H9 (cell line): ENCODE data around the gene INSR. TPM values are rescaled to one million over a fixed set of nuclear protein-coding genes. Genes with fewer than 3 reads are reported as not detected.

Experiments used
- DNase-seq: peaks from one replicate; pipeline ENCODE4 v3.0.0-alpha.2; 2017
- H2AFZ ChIP-seq: one replicate; pipeline ENCODE4 v1.6.1; 2013; ENCODE audit warnings: mild to moderate bottlenecking, low read length, control low read depth, moderate library complexity
- H2AK5ac ChIP-seq: 2 replicates; pipeline ENCODE4 v1.6.1; 2013; ENCODE audit warnings: low read length, control low read depth, mixed read lengths; ENCODE audit not compliant: insufficient read length
- H2BK120ac ChIP-seq: one replicate; pipeline ENCODE4 v1.6.1; 2013; ENCODE audit warnings: low read depth, mild to moderate bottlenecking, low read length, control low read depth, inconsistent platforms; ENCODE audit not compliant: poor library complexity, severe bottlenecking
- H2BK12ac ChIP-seq: 2 replicates; pipeline ENCODE4 v1.6.1; 2013; ENCODE audit warnings: low read length, control low read depth, mixed read lengths, low read depth; ENCODE audit not compliant: insufficient read length
- H2BK15ac ChIP-seq: 2 replicates; pipeline ENCODE4 v1.6.1; 2013; ENCODE audit warnings: low read depth, low read length, control low read depth
- H2BK20ac ChIP-seq: one replicate; pipeline ENCODE4 v1.6.1; 2013; ENCODE audit warnings: low read depth, mild to moderate bottlenecking, low read length, control low read depth, inconsistent platforms; ENCODE audit not compliant: poor library complexity, severe bottlenecking
- H2BK5ac ChIP-seq: 2 replicates; pipeline ENCODE4 v1.6.1; 2013; ENCODE audit warnings: low read length, control low read depth, mixed read lengths; ENCODE audit not compliant: insufficient read length
- H3K14ac ChIP-seq: 2 replicates; pipeline ENCODE4 v1.6.1; 2013; ENCODE audit warnings: low read length, control low read depth; ENCODE audit not compliant: insufficient read depth
- H3K18ac ChIP-seq: 2 replicates; pipeline ENCODE4 v1.6.1; 2013; ENCODE audit warnings: low read depth, mild to moderate bottlenecking, mixed read lengths, low read length, control low read depth; ENCODE audit not compliant: insufficient read length
- H3K23ac ChIP-seq: 2 replicates; pipeline ENCODE4 v1.6.1; 2013; ENCODE audit warnings: low read length, control low read depth, mixed read lengths, low read depth; ENCODE audit not compliant: insufficient read length
- H3K23me2 ChIP-seq: 2 replicates; pipeline ENCODE4 v1.6.1; 2013; ENCODE audit warnings: low read depth, mild to moderate bottlenecking, mixed read lengths, low read length, control low read depth; ENCODE audit not compliant: insufficient read length, poor library complexity, severe bottlenecking
- H3K27ac ChIP-seq: 2 replicates; pipeline ENCODE4 v1.5.1; 2013; ENCODE audit warnings: low read length, control low read depth, mixed read lengths, low read depth; ENCODE audit not compliant: insufficient read length
- H3K27me3 ChIP-seq: 2 replicates; pipeline ENCODE4 v1.6.1; 2013; ENCODE audit warnings: low read length, control low read depth, inconsistent platforms; ENCODE audit not compliant: insufficient read depth
- H3K4ac ChIP-seq: 2 replicates; pipeline ENCODE4 v1.6.1; 2013; ENCODE audit warnings: low read depth, mild to moderate bottlenecking, control low read depth, inconsistent platforms, low read length, moderate library complexity
- H3K4me1 ChIP-seq: 2 replicates; pipeline ENCODE4 v1.6.1; 2013; ENCODE audit warnings: low read length, control low read depth, inconsistent platforms; ENCODE audit not compliant: insufficient read depth
- H3K4me2 ChIP-seq: 2 replicates; pipeline ENCODE4 v1.6.1; 2013; ENCODE audit warnings: low read length, control low read depth, mixed read lengths; ENCODE audit not compliant: insufficient read length, insufficient read depth
- H3K56ac ChIP-seq: 2 replicates; pipeline ENCODE4 v1.6.1; 2013; ENCODE audit warnings: low read depth, mild to moderate bottlenecking, mixed read lengths, low read length, control low read depth; ENCODE audit not compliant: insufficient read length
- H3K79me1 ChIP-seq: 2 replicates; pipeline ENCODE4 v1.6.1; 2013; ENCODE audit warnings: low read depth, mild to moderate bottlenecking, moderate library complexity, low read length, control low read depth, inconsistent platforms; ENCODE audit not compliant: insufficient read depth, poor library complexity, severe bottlenecking
- H3K79me2 ChIP-seq: 2 replicates; pipeline ENCODE4 v1.6.1; 2013; ENCODE audit warnings: low read length, control low read depth, inconsistent platforms; ENCODE audit not compliant: insufficient read depth
- H3K9ac ChIP-seq: 2 replicates; pipeline ENCODE4 v1.6.1; 2013; ENCODE audit warnings: low read length, control low read depth, mixed read lengths; ENCODE audit not compliant: insufficient read length; ENCODE audit errors: extremely low read depth
- H3K9me3 ChIP-seq: one replicate; pipeline ENCODE4 v1.6.1; 2013; ENCODE audit warnings: low read depth, low read length, inconsistent platforms; ENCODE audit not compliant: control insufficient read depth
- H3T11ph ChIP-seq: one replicate; pipeline ENCODE4 v1.6.1; 2013; ENCODE audit warnings: mild to moderate bottlenecking, low read length, control low read depth, inconsistent platforms
- H4K20me1 ChIP-seq: one replicate; pipeline ENCODE4 v1.6.1; 2013; ENCODE audit not compliant: control insufficient read depth, insufficient read length, insufficient read depth
- H4K5ac ChIP-seq: 2 replicates; pipeline ENCODE4 v1.6.1; 2013; ENCODE audit warnings: low read depth, mild to moderate bottlenecking, mixed read lengths, low read length, control low read depth; ENCODE audit not compliant: insufficient read length
- H4K8ac ChIP-seq: replicated peaks from 2 replicates; pipeline ENCODE4 v1.6.1; 2013; ENCODE audit warnings: low read length, control low read depth, mixed read lengths, low read depth; ENCODE audit not compliant: insufficient read length
- H4K91ac ChIP-seq: 2 replicates; pipeline ENCODE4 v1.6.1; 2013; ENCODE audit warnings: low read depth, mild to moderate bottlenecking, moderate library complexity, mixed read lengths, low read length, control low read depth; ENCODE audit not compliant: insufficient read length
- H3K27ac Mint-ChIP-seq, 3 experiments: 2 replicates in 2 of 3; 3 replicates in 1 of 3; pipeline ENCODE4 v1.8.0; 2020 to 2021; ENCODE audit warnings: mixed read lengths in 3 of 3, mild to moderate bottlenecking in 1 of 3, moderate library complexity in 1 of 3
- H3K27me3 Mint-ChIP-seq: 2 replicates; pipeline ENCODE4 v1.8.0; 2021; ENCODE audit warnings: low read depth, mild to moderate bottlenecking, moderate library complexity, mixed read lengths
- H3K36me3 Mint-ChIP-seq, 3 experiments: 2 replicates in 2 of 3; 3 replicates in 1 of 3; pipeline ENCODE4 v1.8.0; 2020 to 2021; ENCODE audit warnings: low read depth in 3 of 3, mixed read lengths in 3 of 3; ENCODE audit not compliant: insufficient read depth in 1 of 3
- H3K4me1 Mint-ChIP-seq, 2 experiments: 2 replicates each; pipeline ENCODE4 v1.8.0; 2020; ENCODE audit warnings: mixed read lengths in 2 of 2
- H3K4me3 Mint-ChIP-seq, 2 experiments: 2 replicates in 1 of 2; 3 replicates in 1 of 2; pipeline ENCODE4 v1.8.0; 2020 to 2021; ENCODE audit warnings: mild to moderate bottlenecking in 2 of 2, mixed read lengths in 2 of 2, moderate library complexity in 1 of 2
- H3K9me3 Mint-ChIP-seq, 2 experiments: 2 replicates in 1 of 2; 3 replicates in 1 of 2; pipeline ENCODE4 v1.8.0; 2020; ENCODE audit warnings: mild to moderate bottlenecking in 2 of 2, mixed read lengths in 2 of 2, moderate library complexity in 1 of 2
- WGBS: extraction: QIAGEN DNeasy Blood & Tissue Kit; methylation state at CpG from one replicate; pipeline ENCODE4 v1.1.7; 2013; ENCODE audit warnings: missing lambda C conversion rate, low lambda C conversion rate, mixed read lengths; ENCODE audit not compliant: insufficient read length; ENCODE audit errors: extremely low coverage; 5-methylcytosine and 5-hydroxymethylcytosine counted together
- total RNA-seq: library from RNA; stranded (reverse); gene quantifications from 2 replicates; pipeline ENCODE4 v1.2.1, GENCODE V29; 2021
- TF ChIP-seq, protein P1 (sequence below): fragments of 200-600 bp; sonication (generic); conservative IDR thresholded peaks from 3 replicates; pipeline ENCODE4 v1.8.0; 2021; ENCODE audit warnings: antibody characterized with exemption, mild to moderate bottlenecking

Gene INSR
- total RNA-seq, 1 experiment from 2014 or later = 39.8 TPM

DNA sequence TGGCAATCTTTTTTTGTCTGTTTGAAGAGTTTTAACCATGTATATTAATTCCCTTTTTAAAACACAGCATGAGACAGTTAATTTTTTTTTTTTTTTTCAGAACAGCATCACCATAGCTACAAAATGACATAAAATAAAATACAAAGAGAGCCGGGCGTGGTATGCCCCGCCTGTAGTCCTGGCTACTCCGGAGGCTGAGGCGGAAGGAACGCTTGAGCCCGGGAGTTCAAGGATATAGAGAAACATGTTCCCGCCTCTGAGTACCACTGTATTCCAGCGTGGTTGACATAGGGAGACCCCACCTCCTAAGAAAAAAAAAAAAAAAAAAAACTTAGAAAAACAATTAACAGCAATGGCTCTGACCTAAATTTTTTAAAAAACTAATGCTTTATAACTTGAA, 10.0 kb upstream of the INSR start:
- Histone ChIP-seq H3K9ac (no peak overlapping the region), H4K20me1 (no peaks in the 10 kb centered on the region), H3K4me1 (no peaks in the 10 kb centered on the region), H4K5ac (no peak overlapping the region), H3K56ac (no peak overlapping the region), H2BK12ac (no peak overlapping the region), H3K27me3 (no peaks in the 10 kb centered on the region), H3K18ac (no peak overlapping the region), H3K9me3 (no peaks in the 10 kb centered on the region), H3K14ac (no peak overlapping the region), H3K79me1 (no peaks in the 10 kb centered on the region), H2BK15ac (no peak overlapping the region), H2BK120ac (no peak overlapping the region), H3K23me2 (no peaks in the 10 kb centered on the region), H3K79me2 (no peaks in the 10 kb centered on the region), H3K23ac (no peak overlapping the region), H2AK5ac (no peak overlapping the region), H4K8ac (no peak overlapping the region), H3K4me2 (no peak overlapping the region), H2BK20ac (no peak overlapping the region), H3K27ac (no peak overlapping the region), H2AFZ (no peak overlapping the region), H4K91ac (no peak overlapping the region), H2BK5ac (no peak overlapping the region), H3K4ac (no peak overlapping the region), H3T11ph (no peak overlapping the region)
- no peak overlapping the region for H3K4me3 Mint-ChIP-seq
- H3K27ac Mint-ChIP-seq = no peak overlapping the region
- WGBS = no CpG with 5 or more reads among the region's 9 CpGs
- no peak for DNase-seq
- H3K36me3 Mint-ChIP-seq = no peaks in the 10 kb centered on the region
- peaks cover 6% of the 10 kb centered on the region for H3K27me3 Mint-ChIP-seq
- H3K4me1 Mint-ChIP-seq = 0 out of 4 replicates have a peak, but pooled peaks cover 0 to 3% of the 10 kb centered on the region in 2 experiments
- 0 out of 5 replicates have a peak, but pooled peaks cover 0 to 3% of the 10 kb centered on the region in 2 experiments for H3K9me3 Mint-ChIP-seq
- TF ChIP-seq, protein P1, sequence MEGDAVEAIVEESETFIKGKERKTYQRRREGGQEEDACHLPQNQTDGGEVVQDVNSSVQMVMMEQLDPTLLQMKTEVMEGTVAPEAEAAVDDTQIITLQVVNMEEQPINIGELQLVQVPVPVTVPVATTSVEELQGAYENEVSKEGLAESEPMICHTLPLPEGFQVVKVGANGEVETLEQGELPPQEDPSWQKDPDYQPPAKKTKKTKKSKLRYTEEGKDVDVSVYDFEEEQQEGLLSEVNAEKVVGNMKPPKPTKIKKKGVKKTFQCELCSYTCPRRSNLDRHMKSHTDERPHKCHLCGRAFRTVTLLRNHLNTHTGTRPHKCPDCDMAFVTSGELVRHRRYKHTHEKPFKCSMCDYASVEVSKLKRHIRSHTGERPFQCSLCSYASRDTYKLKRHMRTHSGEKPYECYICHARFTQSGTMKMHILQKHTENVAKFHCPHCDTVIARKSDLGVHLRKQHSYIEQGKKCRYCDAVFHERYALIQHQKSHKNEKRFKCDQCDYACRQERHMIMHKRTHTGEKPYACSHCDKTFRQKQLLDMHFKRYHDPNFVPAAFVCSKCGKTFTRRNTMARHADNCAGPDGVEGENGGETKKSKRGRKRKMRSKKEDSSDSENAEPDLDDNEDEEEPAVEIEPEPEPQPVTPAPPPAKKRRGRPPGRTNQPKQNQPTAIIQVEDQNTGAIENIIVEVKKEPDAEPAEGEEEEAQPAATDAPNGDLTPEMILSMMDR = no peak
